Thoracic aorta endothelial cell (primary cell): ENCODE measurements around the gene MRPS31. TPM values are rescaled to one million over a fixed set of nuclear protein-coding genes. Genes with fewer than 3 reads are reported as not detected.

ENCODE experiments used
- small RNA-seq: library from RNA; depleted of rRNA; stranded (forward); fragments of <200 nt; gene quantifications from one replicate; pipeline ENCODE3, GENCODE V24; 2012
- total RNA-seq: library from RNA; depleted of rRNA; stranded (reverse); fragments of >200 nt; gene quantifications from 2 replicates; pipeline ENCODE4 v1.2.3, GENCODE V29; 2012

Gene MRPS31
- 26.6 and 26.9 TPM in 2 replicates for total RNA-seq

DNA sequence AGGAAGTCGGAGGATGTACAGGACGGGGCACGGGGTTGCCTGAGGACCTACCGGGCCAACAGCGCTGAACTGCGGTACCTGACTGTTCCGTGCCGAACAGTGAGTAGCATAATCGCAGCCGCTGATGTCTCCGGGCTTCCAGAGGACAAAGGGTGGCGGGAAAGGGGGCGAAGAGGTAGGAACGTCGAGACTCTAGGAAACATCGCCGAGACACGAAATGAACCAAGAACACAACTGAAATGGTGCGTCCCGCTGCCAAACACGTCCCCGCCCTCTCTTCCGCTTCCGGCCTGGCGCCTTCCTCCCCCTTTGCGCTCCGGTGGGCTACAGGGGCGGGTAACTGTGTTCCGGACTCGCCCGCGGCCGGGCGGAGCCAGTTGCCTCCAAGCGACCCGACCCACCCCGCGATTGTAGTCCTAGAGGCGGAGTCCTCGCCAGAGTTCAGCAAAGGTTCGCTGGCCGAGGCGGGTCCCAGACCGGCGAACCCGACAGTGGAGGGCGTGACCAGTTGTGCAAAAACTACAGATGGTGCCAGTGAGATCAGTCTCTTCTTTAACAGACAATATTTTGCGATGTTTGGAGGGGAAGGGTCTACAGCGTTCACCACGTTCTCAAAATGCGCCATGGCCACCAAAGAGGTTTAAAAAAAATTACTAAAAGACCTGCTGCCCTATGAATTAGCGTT lies at the start of gene MRPS31:
Gene MRPS31, minus strand, starts transcription at position 257 of the 685 bp plus-strand sequence. Its CDS starts 54 bp downstream, at position 203.

DNA sequence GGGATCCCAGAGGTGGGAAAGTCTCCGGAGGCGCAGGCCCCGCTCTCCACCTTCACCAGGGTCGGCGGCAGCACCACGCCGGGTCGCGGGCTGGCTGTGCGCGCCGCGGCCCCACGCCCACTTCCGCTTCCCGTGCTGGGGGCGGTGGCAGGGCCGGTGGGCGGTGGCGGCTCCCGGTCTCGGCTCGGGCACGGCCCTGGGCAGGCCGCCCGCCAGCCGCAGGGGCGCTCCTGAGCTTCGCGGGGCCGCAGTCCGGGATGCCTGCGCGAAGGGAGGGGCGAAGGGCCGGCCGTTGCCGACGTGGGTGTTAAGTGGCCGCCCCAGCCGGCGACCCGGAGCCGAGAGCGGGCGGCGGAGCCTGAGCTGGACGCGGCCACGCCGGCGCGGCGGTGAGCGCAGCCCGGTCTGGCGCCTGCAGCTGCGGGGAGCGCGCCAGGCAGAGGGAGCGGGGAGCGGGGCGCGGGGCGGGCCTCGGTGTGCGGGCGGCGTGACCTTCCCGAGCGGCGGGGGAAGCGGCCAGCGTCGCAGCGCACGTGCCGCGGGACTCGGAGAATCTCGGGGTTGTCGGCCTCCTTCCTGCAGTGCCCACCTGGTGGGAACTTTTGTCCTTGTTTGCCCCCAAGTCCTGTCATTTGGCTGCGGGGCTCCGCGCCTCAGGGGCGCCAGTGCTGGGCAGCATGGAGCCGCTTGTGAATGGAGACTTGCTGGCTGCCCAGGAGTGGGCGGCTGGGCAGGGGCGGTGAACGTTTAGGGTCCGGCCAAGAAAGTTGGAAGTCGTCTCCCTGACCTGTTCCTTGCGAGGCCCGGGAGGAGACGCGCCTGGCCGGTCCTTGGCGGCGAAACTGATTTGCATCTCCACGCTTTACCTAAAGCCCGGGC lies 18.5 kb upstream of the MRPS31 start, which contains the start of gene SLC25A15:
Gene SLC25A15, plus strand, starts transcription at position 337 of the 879 bp plus-strand sequence. CDS start 3,616 bp downstream, outside the sequence.

Small RNA genes lying within 50 kb of the gene (small RNA-seq; reads per million reads assigned to genes)
- not detected for gene MIR320D1
- gene MIR621: not detected
- gene RF00017: not detected

Other genes starting within 250 kb of the MRPS31 start
- gene FOXO1, start 104.5 kb downstream of the MRPS31 start, total RNA-seq: 66.1 and 71.7 TPM in 2 replicates
- gene SLC25A15, start 18.4 kb upstream of the MRPS31 start, total RNA-seq: 26.1 and 27.0 TPM in 2 replicates
- gene ELF1, start 248.1 kb upstream of the MRPS31 start, total RNA-seq: 85.9 and 92.4 TPM in 2 replicates